LNCAP (cell line): ENCODE data around the gene CBX2.

Source experiments
- CTCF ChIP-seq: fragments of 450-650 bp; IDR thresholded peaks from 2 replicates; pipeline ENCODE4 v1.5.1; 2017; ENCODE audit warnings: mild to moderate bottlenecking

CBX2 gene

GRCh38 chr17:79820959-79821330 lies 43.0 kb downstream of the CBX2 start:
- TF ChIP-seq CTCF: no peak

DNA sequence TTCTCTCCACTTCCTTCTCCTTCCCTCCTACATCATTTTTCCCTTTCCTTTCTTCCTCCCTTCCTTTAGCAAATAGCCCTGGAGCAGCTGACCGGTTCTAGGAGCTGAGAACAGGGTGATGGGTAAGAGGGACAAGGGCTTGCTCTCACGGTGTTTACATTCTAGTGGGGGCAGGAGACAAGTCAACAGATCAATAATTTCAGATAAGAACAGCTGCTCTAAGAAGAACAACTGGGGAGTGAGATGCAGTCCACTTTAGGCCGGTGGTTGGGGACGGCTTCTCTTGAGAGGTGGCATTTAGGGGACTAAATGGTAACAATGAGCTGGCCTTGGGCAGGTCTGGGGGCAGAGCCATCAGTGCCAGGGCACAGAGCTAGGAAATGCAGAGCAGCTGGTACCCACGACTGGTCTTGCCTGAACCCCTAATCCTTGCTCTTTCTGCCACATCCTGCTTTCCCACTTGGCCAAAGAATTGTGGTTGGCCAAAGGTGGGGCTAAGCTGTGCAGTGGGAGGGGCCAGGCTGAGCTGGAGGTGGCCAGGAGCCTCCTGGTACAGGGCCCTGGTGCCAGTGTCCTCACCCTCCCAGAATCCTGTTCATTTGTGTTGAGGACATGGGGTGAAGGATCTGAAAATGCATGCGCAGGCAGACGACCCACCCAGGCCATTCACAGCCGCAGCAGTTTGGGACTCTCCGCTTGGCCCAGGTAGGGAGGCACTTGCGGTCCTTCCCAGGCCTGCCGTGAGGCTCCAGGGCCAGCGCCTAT lies 43.6 kb downstream of the CBX2 start:
- no peak for TF ChIP-seq CTCF

- no peak for TF ChIP-seq CTCF
Observed at GRCh38 chr17:79822583-79823124, 44.7 kb downstream of the CBX2 start.

- no peak for TF ChIP-seq CTCF
Observed at GRCh38 chr17:79824234-79824633, 46.3 kb downstream of the CBX2 start.

GRCh38 chr17:79824893-79825579 lies 47.1 kb downstream of the CBX2 start:
- TF ChIP-seq CTCF: no peak

- TF ChIP-seq CTCF: no peak
Observed at GRCh38 chr17:79825580-79825921, 47.6 kb downstream of the CBX2 start.

DNA sequence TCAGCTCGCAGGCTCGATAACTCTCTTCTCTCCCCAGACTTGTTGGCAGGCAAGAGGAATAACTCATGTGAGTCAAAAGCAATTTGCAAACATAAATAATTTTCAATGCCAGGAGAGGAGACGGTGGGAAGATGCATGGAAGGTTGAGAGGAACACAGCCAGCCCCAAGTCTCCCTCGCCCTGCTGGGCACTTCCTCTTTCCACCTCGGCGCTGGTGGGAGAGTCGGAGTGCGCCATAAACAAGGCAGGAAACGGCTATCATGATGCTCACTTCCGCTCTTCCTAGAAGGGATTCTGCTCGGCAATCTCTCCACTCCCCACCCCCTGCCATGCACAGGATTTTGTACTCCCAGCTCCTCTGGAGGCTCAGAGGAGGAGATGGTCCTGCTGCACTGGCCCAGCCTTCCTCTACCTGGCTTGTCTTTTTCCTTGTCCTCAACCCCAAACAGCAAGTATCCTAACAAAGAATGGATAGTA lies 48.3 kb downstream of the CBX2 start:
- no peak for TF ChIP-seq CTCF
